Measurements from ENCODE around the gene KRTAP10-5.
"Not testable (repeated sequence)": the region's sequence is repeated elsewhere in the genome, so short reads cannot be mapped to it uniquely, and the experiment has no call there.

Gene KRTAP10-5

GRCh38 chr21:44590897-44591800 lies 10.7 kb upstream of the KRTAP10-5 start:
- not testable (repeated sequence) for DNase-seq

- DNase-seq, result no peak
These were observed 9.9 kb upstream of the KRTAP10-5 start for GRCh38 chr21:44590311-44590721.

GRCh38 chr21:44589586-44590305 lies 9.3 kb upstream of the KRTAP10-5 start:
- DNase-seq, result no peak

GRCh38 chr21:44589094-44589493 lies 8.7 kb upstream of the KRTAP10-5 start:
- DNase-seq, result no peak

- no peak for DNase-seq
These were observed 5.5 kb upstream of the KRTAP10-5 start for GRCh38 chr21:44585892-44586291.

- DNase-seq, result no peak
These were observed 3.4 kb upstream of the KRTAP10-5 start for GRCh38 chr21:44583800-44584147.

GRCh38 chr21:44583089-44583799 lies 2.8 kb upstream of the KRTAP10-5 start:
- DNase-seq, result no peak

- no peak for DNase-seq
These were observed 1.7 kb upstream of the KRTAP10-5 start for GRCh38 chr21:44582055-44582454.

GRCh38 chr21:44581158-44581557 lies 754 bp upstream of the KRTAP10-5 start:
- DNase-seq, result no peak

GRCh38 chr21:44579833-44580144 lies 615 bp downstream of the KRTAP10-5 start:
- no peak for DNase-seq

- no peak for DNase-seq
These were observed 1.2 kb downstream of the KRTAP10-5 start for GRCh38 chr21:44579056-44579832.

GRCh38 chr21:44578371-44579055 lies 1.9 kb downstream of the KRTAP10-5 start:
- no peak for DNase-seq

GRCh38 chr21:44576025-44576420 lies 4.4 kb downstream of the KRTAP10-5 start:
- no peak for DNase-seq

- DNase-seq, result no peak
These were observed 4.9 kb downstream of the KRTAP10-5 start for GRCh38 chr21:44575307-44576024.

GRCh38 chr21:44574457-44575306 lies 5.7 kb downstream of the KRTAP10-5 start:
- DNase-seq, result no peak

GRCh38 chr21:44573630-44574456 lies 6.6 kb downstream of the KRTAP10-5 start, which contains the start of gene KRTAP10-4:
TSS of gene KRTAP10-4 (plus strand) at chr21:44573729. CDS start at chr21:44573759, 30 bp downstream.
- not testable (repeated sequence) for DNase-seq

GRCh38 chr21:44572959-44573583 lies 7.3 kb downstream of the KRTAP10-5 start:
- DNase-seq, result no peak

GRCh38 chr21:44571844-44572782 lies 8.3 kb downstream of the KRTAP10-5 start:
- no peak for DNase-seq
